Left lung (tissue), 14 donors: Measurements from ENCODE around the gene TFRC. TPM values are rescaled to one million over a fixed set of nuclear protein-coding genes. Genes with fewer than 3 reads are reported as not detected.

Experiments used
- ATAC-seq: fragments of 200-7000 bp; cut with Tn5 transposase; one replicate; pipeline ENCODE4 v1.9.1; 2020; ENCODE audit warnings: moderate library complexity
- DNase-seq, 4 donors: peaks; one replicate each; pipeline ENCODE4 v3.0.0-alpha.2; 2013 to 2020
- H3K27ac ChIP-seq, 2 donors: fragments of 200-600 bp; sonication (generic) in 1 of 2; one replicate each; pipeline versions ENCODE4 v1.5.0 to v1.8.0; 2020 to 2021
- H3K27me3 ChIP-seq, 2 donors: fragments of 200-600 bp; sonication (generic) in 1 of 2; one replicate each; pipeline versions ENCODE4 v1.5.0 to v1.8.0; 2020 to 2021
- H3K36me3 ChIP-seq, 2 donors: fragments of 200-600 bp; sonication (generic) in 1 of 2; one replicate each; pipeline versions ENCODE4 v1.5.0 to v1.8.0; 2020 to 2021
- H3K4me1 ChIP-seq, 2 donors: fragments of 200-600 bp; one replicate each; pipeline ENCODE4 v1.8.0; 2021
- H3K4me3 ChIP-seq, 2 donors: fragments of 200-600 bp; sonication (generic) in 1 of 2; one replicate each; pipeline versions ENCODE4 v1.5.0 to v1.8.0; 2020 to 2021; ENCODE audit warnings: mild to moderate bottlenecking in 1 of 2
- H3K9me3 ChIP-seq, 2 donors: fragments of 200-600 bp; sonication (generic) in 1 of 2; one replicate each; pipeline versions ENCODE4 v1.5.0 to v1.8.0; 2020 to 2021
- intact Hi-C, 2 donors: fragments of 100-400 bp; cut with DNase I; formaldehyde crosslinking; loops; one replicate each; pipeline versions ENCODE4 v1.11.2 to v1.14.2; 2022
- long read RNA-seq, 12 donors: library from polyadenylated mRNA in 2 of 12; unstranded in 2 of 12; transcript quantifications; one replicate each; pipeline ENCODE4 v2.0.0 and lab custom pipeline, GENCODE V29; 2019 to 2026
- polyA plus RNA-seq, 6 donors: library from polyadenylated mRNA; unstranded; fragments of 120-200 nt; gene quantifications; one replicate each; pipeline ENCODE4 v1.2.1, GENCODE V29; 2013; ENCODE audit not compliant: insufficient read length in 6 of 6
- total RNA-seq, 2 donors: library from RNA; stranded (reverse); fragmentation: NEBNext Ultra II Directional; extraction: Animal tissue kit (Norgen Biotek cat#: 25700); gene quantifications; one replicate each; pipeline ENCODE4 v1.2.1, GENCODE V29; 2021
- TF ChIP-seq, protein P1 (sequence below), 2 donors: fragments of 200-600 bp; sonication (generic) in 1 of 2; IDR thresholded peaks; one replicate each; pipeline versions ENCODE4 v1.5.0 to v1.8.0; 2021; ENCODE audit warnings: antibody characterized with exemption in 2 of 2
- donor health status: DM: no; HTN: yes; CAD: no.
- donor health status: DM: no; HTN: no; CAD: no.

The TFRC gene
- total RNA-seq = 100 to 1,000 TPM; 190 to 327 TPM
- 10 to 100 TPM; 41.4 to 50.8 (median 46.7) TPM for polyA plus RNA-seq
- long read RNA-seq, donor 1, full-length matches to known transcripts = 4 of 9 reads
- long read RNA-seq, donor 1, partial matches to known transcripts = 5 of 9 reads
- long read RNA-seq, donor 1, other reads (novel, unspliced or antisense) = 0 of 9 reads
- long read RNA-seq, donor 2, full-length matches to known transcripts = 3 of 3 reads
- long read RNA-seq, donor 2, partial matches to known transcripts = 0 of 3 reads
- long read RNA-seq, donor 2, other reads (novel, unspliced or antisense) = 0 of 3 reads
- long read RNA-seq, donor 3, full-length matches to known transcripts = 3 of 3 reads
- long read RNA-seq, donor 3, partial matches to known transcripts = 0 of 3 reads
- long read RNA-seq, donor 3, other reads (novel, unspliced or antisense) = 0 of 3 reads
- long read RNA-seq, donor 4, partial matches to known transcripts = 0 of 2 reads
- long read RNA-seq, donor 4, other reads (novel, unspliced or antisense) = 2 of 2 reads
- long read RNA-seq, donor 5, full-length matches to known transcripts = 2 of 2 reads
- long read RNA-seq, donor 5, partial matches to known transcripts = 0 of 2 reads
- long read RNA-seq, donor 5, other reads (novel, unspliced or antisense) = 0 of 2 reads
- long read RNA-seq, donor 6, full-length matches to known transcripts = 5 of 5 reads
- long read RNA-seq, donor 6, partial matches to known transcripts = 0 of 5 reads
- long read RNA-seq, donor 6, other reads (novel, unspliced or antisense) = 0 of 5 reads
- long read RNA-seq, donor 7, full-length matches to known transcripts = 2 of 2 reads
- long read RNA-seq, donor 7, partial matches to known transcripts = 0 of 2 reads
- long read RNA-seq, donor 7, other reads (novel, unspliced or antisense) = 0 of 2 reads
- long read RNA-seq, donor 8, full-length matches to known transcripts = 4 of 4 reads
- long read RNA-seq, donor 8, partial matches to known transcripts = 0 of 4 reads
- long read RNA-seq, donor 8, other reads (novel, unspliced or antisense) = 0 of 4 reads
- long read RNA-seq, donor 9 = 0 reads
- long read RNA-seq, donor 10, partial matches to known transcripts = 0 of 3 reads
- long read RNA-seq, donor 10, other reads (novel, unspliced or antisense) = 3 of 3 reads
- long read RNA-seq, donor 11, full-length matches to known transcripts = 3 of 3 reads
- long read RNA-seq, donor 11, partial matches to known transcripts = 0 of 3 reads
- long read RNA-seq, donor 11, other reads (novel, unspliced or antisense) = 0 of 3 reads
- long read RNA-seq, donor 12, full-length matches to known transcripts = 2 of 2 reads
- long read RNA-seq, donor 12, partial matches to known transcripts = 0 of 2 reads
- long read RNA-seq, donor 12, other reads (novel, unspliced or antisense) = 0 of 2 reads

- TF ChIP-seq, protein P1, sequence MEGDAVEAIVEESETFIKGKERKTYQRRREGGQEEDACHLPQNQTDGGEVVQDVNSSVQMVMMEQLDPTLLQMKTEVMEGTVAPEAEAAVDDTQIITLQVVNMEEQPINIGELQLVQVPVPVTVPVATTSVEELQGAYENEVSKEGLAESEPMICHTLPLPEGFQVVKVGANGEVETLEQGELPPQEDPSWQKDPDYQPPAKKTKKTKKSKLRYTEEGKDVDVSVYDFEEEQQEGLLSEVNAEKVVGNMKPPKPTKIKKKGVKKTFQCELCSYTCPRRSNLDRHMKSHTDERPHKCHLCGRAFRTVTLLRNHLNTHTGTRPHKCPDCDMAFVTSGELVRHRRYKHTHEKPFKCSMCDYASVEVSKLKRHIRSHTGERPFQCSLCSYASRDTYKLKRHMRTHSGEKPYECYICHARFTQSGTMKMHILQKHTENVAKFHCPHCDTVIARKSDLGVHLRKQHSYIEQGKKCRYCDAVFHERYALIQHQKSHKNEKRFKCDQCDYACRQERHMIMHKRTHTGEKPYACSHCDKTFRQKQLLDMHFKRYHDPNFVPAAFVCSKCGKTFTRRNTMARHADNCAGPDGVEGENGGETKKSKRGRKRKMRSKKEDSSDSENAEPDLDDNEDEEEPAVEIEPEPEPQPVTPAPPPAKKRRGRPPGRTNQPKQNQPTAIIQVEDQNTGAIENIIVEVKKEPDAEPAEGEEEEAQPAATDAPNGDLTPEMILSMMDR (IDR thresholded peaks at IDR 0.05) = peak in 1 of 2 donors; percentile 27
- intact Hi-C loops = no loop called here
- Histone ChIP-seq H3K9me3 (no peaks in the 10 kb centered on the region), H3K4me1 (peaks cover 14 to 28% of the 10 kb centered on the region in 2 donors), H3K27me3 (no peaks in the 10 kb centered on the region), H3K36me3 (peaks cover 0 to 1% of the 10 kb centered on the region in 2 donors), H3K27ac (peak within 1 kb of the TSS; percentile 87 to 93), H3K4me3 (peak within 1 kb of the TSS; percentile 70 to 98)
- DNase-seq (peak; percentile 92 to 99 (median 96)), ATAC-seq (peak; percentile 96)
These were observed at the start of gene TFRC for GRCh38 chr3:196081834-196082618. TFRC (minus strand) TSS chr3:196082090; CDS start chr3:196077099, 4,991 bp downstream.

DNA sequence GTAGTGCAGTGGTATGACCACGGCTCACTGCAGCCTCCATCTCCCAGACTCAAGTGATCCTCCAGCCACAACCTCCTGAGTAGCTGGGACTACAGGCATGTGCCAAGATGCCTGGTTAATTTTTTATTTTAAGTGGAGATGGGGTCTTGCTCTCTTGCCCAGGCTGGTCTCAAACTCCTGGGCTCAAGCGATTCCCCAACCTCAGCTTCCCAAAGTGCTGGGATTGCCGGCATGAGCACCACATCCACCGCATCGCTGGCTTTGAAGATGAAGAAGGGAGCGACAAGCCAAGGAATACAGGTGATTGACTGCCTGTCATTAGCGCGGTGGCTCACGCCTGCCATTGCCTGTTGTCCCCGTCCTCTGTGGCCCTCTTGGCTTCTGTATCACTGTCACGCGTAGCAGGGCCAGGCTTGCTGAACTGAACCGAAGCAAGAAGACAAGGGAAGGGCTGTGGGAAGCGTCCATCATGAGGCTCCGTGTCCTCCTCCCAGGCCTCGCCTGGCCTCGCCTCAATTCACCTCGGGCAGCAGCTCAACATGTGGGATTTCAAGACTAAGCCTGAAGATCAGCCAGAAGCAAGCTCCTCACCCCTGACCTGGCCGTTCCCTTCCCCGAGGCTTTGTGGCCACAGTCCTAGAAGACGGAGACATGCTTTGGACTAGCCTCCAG lies 46.4 kb upstream of the TFRC start:
- intact Hi-C loops = no loop called here
- Histone ChIP-seq H3K4me1 (peaks cover 0 to 8% of the 10 kb centered on the region in 2 donors), H3K36me3 (no peaks in the 10 kb centered on the region), H3K27me3 (no peaks in the 10 kb centered on the region), H3K27ac (no peak overlapping the region), H3K9me3 (no peaks in the 10 kb centered on the region), H3K4me3 (no peak overlapping the region)
- TF ChIP-seq, protein P1 (IDR thresholded peaks at IDR 0.05) = no peak
- peak in 1 of 4 donors; percentile 46 for DNase-seq
- ATAC-seq = no peak

DNA sequence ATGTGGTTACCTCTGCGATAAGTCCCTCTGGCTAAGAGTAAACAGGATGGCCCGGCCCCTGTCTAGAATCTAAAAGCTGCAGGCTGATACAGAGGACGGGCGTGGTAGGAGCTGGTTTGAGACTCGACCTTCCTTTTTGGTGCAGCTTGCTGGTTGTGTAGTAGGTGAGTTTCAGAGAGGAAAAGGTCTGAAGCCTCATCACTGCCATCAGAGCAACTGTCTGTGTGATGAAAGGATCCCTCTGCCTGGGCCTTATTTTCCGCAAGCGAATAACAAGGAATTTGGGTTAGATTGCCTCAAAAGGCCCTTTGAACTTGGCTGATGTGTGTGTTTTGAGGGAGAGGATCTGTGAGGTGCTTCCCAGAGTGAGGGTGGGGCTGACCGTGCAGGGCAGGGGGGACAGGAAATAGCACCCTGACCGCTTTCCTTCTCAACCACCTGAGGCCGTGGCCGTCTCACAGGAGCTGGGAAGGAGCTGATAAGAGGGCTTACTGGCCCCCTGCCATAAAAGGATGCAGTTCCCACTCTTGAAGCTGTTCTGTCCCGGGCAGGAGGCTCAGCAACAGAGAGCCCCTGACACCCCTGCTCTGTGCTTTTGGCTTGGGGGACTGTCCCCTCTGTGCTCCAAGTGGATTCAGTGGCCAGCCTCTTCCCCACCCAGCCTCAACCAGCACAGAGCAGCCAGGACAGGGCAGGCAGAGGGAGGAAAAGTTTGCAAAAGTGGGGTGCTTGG lies 45.6 kb upstream of the TFRC start:
- intact Hi-C loops = no loop called here
- DNase-seq (peak in 1 of 4 donors; percentile 29), ATAC-seq (peak; percentile 39)
- Histone ChIP-seq H3K9me3 (no peaks in the 10 kb centered on the region), H3K36me3 (no peaks in the 10 kb centered on the region), H3K27ac (no peak overlapping the region), H3K27me3 (no peaks in the 10 kb centered on the region), H3K4me1 (peaks cover 0 to 16% of the 10 kb centered on the region in 2 donors), H3K4me3 (no peak overlapping the region)
- TF ChIP-seq, protein P1 (IDR thresholded peaks at IDR 0.05) = no peak
